Liver (tissue), 9 donors: Measurements from ENCODE around the gene PSEN1. TPM values are rescaled to one million over a fixed set of nuclear protein-coding genes. Genes with fewer than 3 reads are reported as not detected.

ENCODE experiments used
- DNase-seq: peaks from one replicate; pipeline ENCODE4 v3.0.0-alpha.2; 2017; ENCODE audit warnings: low spot score
- H3K27ac ChIP-seq, 2 donors: one replicate each; pipeline ENCODE4 v1.7.0; 2013; ENCODE audit warnings: inconsistent platforms in 2 of 2, low read length in 2 of 2, control low read depth in 1 of 2, low read depth in 1 of 2, mild to moderate bottlenecking in 1 of 2
- H3K27me3 ChIP-seq, 4 donors: one replicate each; pipeline versions ENCODE4 v1.6.1 to v1.7.0; 2013; ENCODE audit warnings: low read length in 3 of 4, inconsistent platforms in 1 of 4, mild to moderate bottlenecking in 1 of 4, moderate library complexity in 1 of 4; ENCODE audit not compliant: control insufficient read depth in 4 of 4, insufficient read depth in 4 of 4
- H3K36me3 ChIP-seq, 4 donors: one replicate each; pipeline versions ENCODE4 v1.6.1 to v1.7.0; 2013; ENCODE audit warnings: low read length in 3 of 4, mild to moderate bottlenecking in 3 of 4, low read depth in 1 of 4, moderate library complexity in 1 of 4; ENCODE audit not compliant: control insufficient read depth in 4 of 4, insufficient read depth in 3 of 4
- H3K4me1 ChIP-seq, 4 donors: one replicate each; pipeline versions ENCODE4 v1.6.1 to v1.7.0; 2013; ENCODE audit warnings: low read length in 3 of 4, mild to moderate bottlenecking in 3 of 4, moderate library complexity in 1 of 4; ENCODE audit not compliant: control insufficient read depth in 4 of 4, insufficient read depth in 4 of 4
- H3K4me3 ChIP-seq, 3 donors: one replicate each; pipeline versions ENCODE4 v1.6.1 to v1.7.0; 2013; ENCODE audit warnings: low read length in 3 of 3, control low read depth in 1 of 3, low read depth in 1 of 3, mild to moderate bottlenecking in 1 of 3
- H3K9ac ChIP-seq, 2 donors: one replicate each; pipeline ENCODE4 v1.7.0; 2013; ENCODE audit warnings: low read length in 2 of 2, mild to moderate bottlenecking in 2 of 2, moderate library complexity in 2 of 2, control low read depth in 1 of 2, low read depth in 1 of 2
- H3K9me3 ChIP-seq, 4 donors: one replicate each; pipeline versions ENCODE4 v1.6.1 to v1.7.0; 2013; ENCODE audit warnings: low read length in 3 of 4; ENCODE audit not compliant: control insufficient read depth in 4 of 4
- ATF3 ChIP-seq: IDR thresholded peaks from 2 replicates; pipeline ENCODE4 v1.6.1; 2016; ENCODE audit warnings: antibody characterized with exemption
- CTCF ChIP-seq: fragments of 150-350 bp; IDR thresholded peaks from 2 replicates; pipeline ENCODE4 v1.5.1; 2017; ENCODE audit warnings: improper control_type of control experiment, low read depth, low read length; ENCODE audit not compliant: missing input control
- EGR1 ChIP-seq, 2 donors: IDR thresholded peaks; 2 replicates each; pipeline ENCODE4 v1.6.1; 2016 to 2018; ENCODE audit warnings: antibody characterized with exemption in 2 of 2, low read depth in 2 of 2
- FOXA1 ChIP-seq: IDR thresholded peaks from 2 replicates; pipeline ENCODE4 v1.6.1; 2016; ENCODE audit warnings: antibody characterized with exemption
- FOXA2 ChIP-seq: IDR thresholded peaks from 2 replicates; pipeline ENCODE4 v1.6.1; 2016; ENCODE audit warnings: antibody characterized with exemption
- GABPA ChIP-seq, 2 donors: IDR thresholded peaks in 1 of 2; conservative IDR thresholded peaks in 1 of 2; 2 replicates each; pipeline ENCODE4 v1.6.1; 2016; ENCODE audit warnings: antibody characterized with exemption in 2 of 2, mild to moderate bottlenecking in 1 of 2, moderate library complexity in 1 of 2
- HNF4A ChIP-seq, 2 donors: conservative IDR thresholded peaks; 2 replicates each; pipeline ENCODE4 v1.6.1; 2016; ENCODE audit warnings: antibody characterized with exemption in 2 of 2, mild to moderate bottlenecking in 2 of 2
- HNF4G ChIP-seq: IDR thresholded peaks from 2 replicates; pipeline ENCODE4 v1.6.1; 2016; ENCODE audit warnings: antibody characterized with exemption
- MAX ChIP-seq: IDR thresholded peaks from 2 replicates; pipeline ENCODE4 v1.6.1; 2016; ENCODE audit warnings: antibody characterized with exemption
- NR2F2 ChIP-seq: IDR thresholded peaks from 2 replicates; pipeline ENCODE4 v1.6.1; 2016; ENCODE audit warnings: antibody characterized with exemption
- RAD21 ChIP-seq, 2 donors: IDR thresholded peaks; 2 replicates each; pipeline ENCODE4 v1.6.1; 2016; ENCODE audit warnings: antibody characterized with exemption in 2 of 2, mild to moderate bottlenecking in 2 of 2
- REST ChIP-seq: IDR thresholded peaks from 2 replicates; pipeline ENCODE4 v1.6.1; 2016; ENCODE audit warnings: antibody characterized with exemption, mild to moderate bottlenecking
- RXRA ChIP-seq, 2 donors: IDR thresholded peaks; 2 replicates each; pipeline ENCODE4 v1.6.1; 2017 to 2018; ENCODE audit warnings: antibody characterized with exemption in 2 of 2, mild to moderate bottlenecking in 1 of 2
- SP1 ChIP-seq: IDR thresholded peaks from 2 replicates; pipeline ENCODE4 v1.6.1; 2018; ENCODE audit warnings: antibody characterized with exemption, mild to moderate bottlenecking
- TAF1 ChIP-seq: conservative IDR thresholded peaks from 2 replicates; pipeline ENCODE4 v1.6.1; 2016; ENCODE audit warnings: antibody characterized with exemption, mild to moderate bottlenecking
- YY1 ChIP-seq: IDR thresholded peaks from 2 replicates; pipeline ENCODE4 v1.6.1; 2016; ENCODE audit warnings: antibody characterized with exemption, mild to moderate bottlenecking
- ZBTB33 ChIP-seq: IDR thresholded peaks from 2 replicates; pipeline ENCODE4 v1.6.1; 2016; ENCODE audit warnings: antibody characterized with exemption
- WGBS: extraction: QIAGEN DNeasy Blood & Tissue Kit; methylation state at CpG from one replicate; pipeline ENCODE4 v1.1.7; 2013; 5-methylcytosine and 5-hydroxymethylcytosine counted together
- polyA plus RNA-seq, 2 donors: library from polyadenylated mRNA; stranded (reverse) in 1 of 2; unstranded in 1 of 2; fragments of 200-250 nt in 1 of 2; fragments of >200 nt in 1 of 2; fragmentation: Nextera tagmentation in 1 of 2; extraction: Ambion mirVana in 1 of 2; gene quantifications; one replicate each; pipeline versions ENCODE4 v1.2.1 to v1.2.3, GENCODE V29; 2013 to 2015
- total RNA-seq, 2 donors: library from RNA; depleted of rRNA; stranded (reverse); fragments of >200 nt; gene quantifications; one replicate each; pipeline ENCODE4 v1.2.3, GENCODE V29; 2014
- donor health status: healthy.
- donor health status: healthy.
- donor health status: healthy.
- donor health status: healthy.
- donor health status: healthy.

PSEN1 gene
- total and polyA plus RNA-seq, 4 donors = 10.4 to 36.2 (median 19.9) TPM

- peaks cover 14 to 44% (median 39%) of the 10 kb centered on the region in 4 donors for H3K36me3 ChIP-seq
- H3K27ac ChIP-seq = no peak overlapping the region
- H3K4me3 ChIP-seq = no peak overlapping the region
- 96% methylated on average over 7 of the region's 7 CpGs for WGBS
- no peaks in the 10 kb centered on the region for H3K27me3 ChIP-seq
- H3K9me3 ChIP-seq = no peaks in the 10 kb centered on the region
- no peak for DNase-seq
- no peak overlapping the region for H3K9ac ChIP-seq
- no peak for TF ChIP-seq CTCF
- TF ChIP-seq YY1 = no peak
- no peak for TF ChIP-seq HNF4A (conservative IDR thresholded peaks at IDR 0.05)
- TF ChIP-seq GABPA (IDR thresholded peaks at IDR 0.05 in 1 of 2, conservative IDR thresholded peaks at IDR 0.05 in 1 of 2) = no peak
- no peak for TF ChIP-seq EGR1 (IDR thresholded peaks at IDR 0.05; ENCODE audit: low read depth in 2 of 2)
- no peak for TF ChIP-seq TAF1
- no peak for TF ChIP-seq SP1
- TF ChIP-seq ZBTB33 = no peak
- H3K4me1 ChIP-seq = no peaks in the 10 kb centered on the region
These were observed 75.1 kb downstream of the PSEN1 start for GRCh38 chr14:73211251-73212040.

- no peak overlapping the region for H3K27ac ChIP-seq
- H3K9me3 ChIP-seq = no peaks in the 10 kb centered on the region
- no peak for DNase-seq
- WGBS = 99% methylated on average over 2 of the region's 2 CpGs
- no peaks in the 10 kb centered on the region for H3K4me1 ChIP-seq
- H3K4me3 ChIP-seq = no peak overlapping the region
- H3K9ac ChIP-seq = no peak overlapping the region
- H3K27me3 ChIP-seq = no peaks in the 10 kb centered on the region
- TF ChIP-seq SP1 (no peak), MAX (no peak), TAF1 (no peak), RAD21 (IDR thresholded peaks at IDR 0.05) (no peak), ATF3 (no peak), FOXA1 (no peak), CTCF (no peak), ZBTB33 (no peak), FOXA2 (no peak), RXRA (IDR thresholded peaks at IDR 0.05) (no peak), NR2F2 (no peak), EGR1 (IDR thresholded peaks at IDR 0.05; ENCODE audit: low read depth in 2 of 2) (no peak), HNF4G (no peak), REST (no peak), YY1 (no peak)
- H3K36me3 ChIP-seq = peaks cover 9 to 51% (median 40%) of the 10 kb centered on the region in 4 donors
These were observed 79.7 kb downstream of the PSEN1 start for GRCh38 chr14:73216030-73216429.
